NCI-H1417 treated with DMSO at 0.1 percent for 48 hours (cell line): ENCODE measurements around the gene LAMC3.
"Not testable (repeated sequence)": the region's sequence is repeated elsewhere in the genome, so short reads cannot be mapped to it uniquely, and the experiment has no call there.

Experiments used
- DNase-seq: peaks from one replicate; lab custom pipeline; 2025; lab: John Stamatoyannopoulos, UW

Gene LAMC3

GRCh38 chr9:130991778-130992681 is 16.9 kb upstream of the LAMC3 start:
- DNase-seq, result no peak

- no peak for DNase-seq
Measured at GRCh38 chr9:130992682-130993032, 16.3 kb upstream of the LAMC3 start.

- no peak for DNase-seq
Measured at GRCh38 chr9:130993303-130994030, 15.5 kb upstream of the LAMC3 start.

GRCh38 chr9:130994135-130995085 is 14.6 kb upstream of the LAMC3 start:
- no peak for DNase-seq

- DNase-seq, result no peak
Measured at GRCh38 chr9:130995086-130996011, 13.6 kb upstream of the LAMC3 start.

GRCh38 chr9:130996205-130996604 is 12.8 kb upstream of the LAMC3 start:
- no peak for DNase-seq

GRCh38 chr9:130996676-130997394 is 12.1 kb upstream of the LAMC3 start:
- no peak for DNase-seq

GRCh38 chr9:130997395-130997684 is 11.6 kb upstream of the LAMC3 start:
- DNase-seq, result no peak

GRCh38 chr9:130997925-130998596 is 10.9 kb upstream of the LAMC3 start:
- DNase-seq, result no peak

- DNase-seq, result no peak
Measured at GRCh38 chr9:130998597-130999244, 10.3 kb upstream of the LAMC3 start.

- no peak for DNase-seq
Measured at GRCh38 chr9:130999245-130999623, 9.7 kb upstream of the LAMC3 start.

GRCh38 chr9:131000526-131000925 is 8.4 kb upstream of the LAMC3 start:
- not testable (repeated sequence) for DNase-seq

GRCh38 chr9:131001021-131001420 is 8.0 kb upstream of the LAMC3 start:
- DNase-seq, result no peak

- no peak for DNase-seq
Measured at GRCh38 chr9:131001990-131002389, 7.0 kb upstream of the LAMC3 start.

GRCh38 chr9:131006601-131007000 is 2.4 kb upstream of the LAMC3 start:
- DNase-seq, result no peak

- DNase-seq, result no peak
Measured at GRCh38 chr9:131008086-131008485, 888 bp upstream of the LAMC3 start.

- no peak for DNase-seq
Measured at GRCh38 chr9:131008563-131008908, 438 bp upstream of the LAMC3 start.

- DNase-seq, result no peak
Measured at GRCh38 chr9:131010482-131011273, 1.7 kb downstream of the LAMC3 start.
